HG02763 (cell line): ENCODE data around the gene UBA3.

Source experiments
- ATAC-seq: cut with Tn5 transposase; IDR thresholded peaks from one replicate; pipeline ENCODE4 v1.9.1; 2021; ENCODE audit warnings: mild to moderate bottlenecking, moderate library complexity; ENCODE audit not compliant: unreplicated experiment

The UBA3 gene

DNA sequence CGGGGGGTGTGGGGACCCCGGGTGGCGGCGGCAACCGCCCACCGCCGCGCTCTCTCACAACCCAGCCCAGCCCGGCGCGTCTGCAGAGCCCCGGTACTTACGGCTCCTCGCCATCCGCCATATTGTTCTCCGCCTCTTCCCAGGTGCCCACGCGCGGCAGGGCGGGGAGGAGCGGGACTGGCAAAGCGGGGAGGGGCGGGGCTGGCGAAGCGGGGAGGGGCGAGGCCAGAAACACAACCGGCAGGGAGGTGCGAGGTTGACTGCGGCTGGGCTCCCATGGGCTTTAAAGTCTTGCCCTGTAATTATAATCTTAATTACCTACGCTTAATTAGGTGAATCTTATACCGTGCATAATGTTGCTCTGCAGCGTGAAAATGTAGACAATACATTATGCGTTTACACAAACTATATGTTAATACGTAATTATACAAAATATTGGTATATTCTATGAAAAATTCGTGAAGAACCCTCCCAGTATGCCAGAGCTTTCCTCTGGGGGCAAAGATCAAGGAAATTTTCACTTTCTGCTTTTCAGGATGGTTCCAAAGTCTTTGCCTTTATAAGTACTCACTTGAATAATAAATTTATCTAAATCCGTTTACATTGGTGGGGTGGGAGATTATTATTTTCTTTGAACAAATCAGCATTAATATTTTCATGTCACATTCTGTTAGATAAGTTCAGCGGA is at the start of gene UBA3:
Gene UBA3, minus strand, starts transcription at position 133 of the 688 bp plus-strand sequence. Its CDS starts 12 bp downstream, at position 121.
- peak; percentile 42 for ATAC-seq

GRCh38 chr3:69129531-69129930 is 49.4 kb upstream of the UBA3 start:
- no peak for ATAC-seq

- no peak for ATAC-seq
Observed at GRCh38 chr3:69128509-69128908, 48.3 kb upstream of the UBA3 start.

DNA sequence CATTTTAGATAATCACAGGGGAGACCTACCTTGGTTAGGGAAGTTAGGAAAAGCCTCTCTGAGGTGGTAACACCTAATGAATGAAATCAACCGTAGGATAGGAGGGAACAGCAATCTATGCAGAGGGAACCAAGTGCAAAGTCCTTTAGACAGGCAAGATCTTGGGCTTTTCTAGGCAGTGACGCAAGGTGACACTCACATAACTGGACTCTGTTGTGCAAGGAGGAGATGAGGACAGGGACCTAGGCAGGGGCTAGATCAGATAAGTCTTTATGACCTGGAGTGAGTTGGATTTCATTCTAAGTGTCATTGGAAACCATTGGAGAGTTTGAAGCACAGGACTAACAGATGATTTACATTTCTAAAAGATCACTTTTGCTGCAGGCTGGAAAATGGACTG is 46.8 kb upstream of the UBA3 start:
- ATAC-seq, result no peak

- no peak for ATAC-seq
Observed at GRCh38 chr3:69126216-69126615, 46.1 kb upstream of the UBA3 start.

GRCh38 chr3:69122403-69122802 is 42.2 kb upstream of the UBA3 start, which contains the start of gene LMOD3:
Gene LMOD3, minus strand, starts transcription at chr3:69122595. Its CDS starts 209 bp downstream, at chr3:69122386.
- ATAC-seq, result no peak

- ATAC-seq, result no peak
Observed at GRCh38 chr3:69121950-69122349, 41.8 kb upstream of the UBA3 start.

DNA sequence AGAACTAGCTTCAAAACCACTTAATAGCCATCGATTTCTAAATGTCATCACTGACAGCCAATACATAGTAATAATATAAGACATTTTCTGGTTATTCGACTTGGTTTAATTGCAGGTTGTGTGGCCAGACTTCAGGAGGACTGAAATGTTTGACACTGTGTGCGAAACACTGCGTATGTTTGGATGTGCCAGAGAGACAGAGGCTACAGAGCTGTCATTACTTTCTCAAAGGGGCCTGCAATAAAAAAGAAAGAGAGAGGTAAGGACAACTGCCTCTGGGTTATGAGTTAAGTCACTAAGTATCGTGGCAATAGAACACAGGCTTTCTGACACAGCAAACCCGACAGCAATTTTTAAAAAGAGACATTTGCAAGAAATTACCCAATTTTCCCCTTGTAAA is 41.3 kb upstream of the UBA3 start:
- no peak for ATAC-seq

DNA sequence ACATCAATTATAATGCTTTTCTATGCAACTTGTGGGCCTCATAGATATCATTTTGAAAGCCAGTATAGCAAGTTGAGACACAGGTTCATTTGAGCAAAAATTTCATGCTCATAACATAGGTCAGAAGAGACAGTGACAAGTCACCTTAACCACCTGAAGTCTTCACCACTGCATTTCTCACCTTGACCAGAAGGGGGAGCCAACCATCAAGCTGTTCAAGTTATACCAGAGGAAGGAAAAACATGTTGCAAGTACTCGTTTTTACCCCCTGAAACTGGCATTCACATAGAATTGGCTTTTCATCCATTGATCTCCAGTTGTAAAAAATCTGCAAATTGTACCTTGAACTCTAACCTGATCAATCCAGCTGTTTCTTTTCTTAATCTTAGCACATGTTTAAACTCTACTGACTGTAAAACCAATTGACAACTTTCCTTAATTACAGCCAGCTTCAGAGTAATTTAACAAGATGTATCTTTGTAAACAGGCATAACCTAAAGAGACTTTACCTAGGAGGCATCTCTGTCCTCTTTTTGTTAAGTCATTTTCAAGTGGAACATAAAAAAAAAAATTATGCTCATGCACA is 40.8 kb upstream of the UBA3 start:
- ATAC-seq, result peak; percentile 58

DNA sequence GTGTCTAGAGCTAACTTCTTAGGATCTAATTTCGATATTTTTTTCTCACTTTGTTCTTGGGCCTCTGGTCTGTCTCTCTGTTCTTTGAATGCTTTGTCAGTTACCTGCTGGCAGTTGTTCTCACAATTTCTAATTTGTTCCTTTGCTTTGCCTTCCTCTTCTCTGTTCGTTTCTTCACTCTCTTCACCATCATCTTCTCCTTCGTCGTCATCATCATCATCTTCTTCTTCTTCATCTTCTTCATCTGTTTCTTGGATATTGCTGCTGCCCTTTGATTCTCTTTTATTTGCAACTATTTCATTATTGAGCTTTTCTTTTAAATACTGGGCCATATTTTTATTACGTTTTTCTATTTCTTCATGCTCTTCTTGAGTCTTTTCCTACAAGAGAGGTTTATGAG is 39.5 kb upstream of the UBA3 start:
- no peak for ATAC-seq

DNA sequence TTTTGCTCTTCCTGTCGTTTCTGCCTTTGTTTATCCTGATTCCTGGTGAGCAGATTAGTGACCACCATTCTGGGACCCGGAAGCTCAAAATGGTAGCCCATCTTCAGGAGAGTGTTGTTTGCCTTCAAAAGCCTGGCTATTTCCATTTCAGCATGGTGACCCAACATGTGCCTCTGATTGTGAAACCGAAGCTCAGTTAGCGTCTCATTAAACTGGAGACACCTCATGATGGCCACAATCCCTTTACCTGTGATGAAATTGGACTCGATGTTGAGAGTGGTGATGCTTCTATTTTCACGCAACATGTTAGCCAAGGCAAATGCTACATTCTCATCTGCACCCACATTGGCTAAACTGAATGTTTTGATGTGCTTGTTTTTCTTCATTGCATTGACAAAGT is 39.0 kb upstream of the UBA3 start:
- ATAC-seq, result no peak

GRCh38 chr3:69118555-69118954 is 38.4 kb upstream of the UBA3 start:
- ATAC-seq, result no peak

DNA sequence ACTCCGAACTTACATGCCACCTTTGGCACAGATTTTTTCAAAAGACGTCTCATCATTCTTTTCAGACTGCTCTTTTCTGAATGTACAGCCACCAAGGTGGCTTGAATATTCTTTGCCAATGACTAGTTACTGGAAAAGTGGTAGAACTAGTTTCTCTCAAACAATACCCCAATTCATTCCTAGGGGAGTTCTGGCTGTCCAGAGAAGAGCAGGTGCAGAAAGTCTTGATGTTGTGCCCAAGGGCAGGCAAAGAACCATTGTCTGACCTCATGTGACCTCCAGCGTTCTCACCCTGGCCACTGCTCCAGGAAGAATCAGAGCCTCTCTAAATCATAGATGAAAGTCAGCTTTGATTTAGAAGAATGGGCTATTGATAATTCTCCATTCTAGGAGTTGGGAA is 36.7 kb upstream of the UBA3 start:
- ATAC-seq, result no peak

DNA sequence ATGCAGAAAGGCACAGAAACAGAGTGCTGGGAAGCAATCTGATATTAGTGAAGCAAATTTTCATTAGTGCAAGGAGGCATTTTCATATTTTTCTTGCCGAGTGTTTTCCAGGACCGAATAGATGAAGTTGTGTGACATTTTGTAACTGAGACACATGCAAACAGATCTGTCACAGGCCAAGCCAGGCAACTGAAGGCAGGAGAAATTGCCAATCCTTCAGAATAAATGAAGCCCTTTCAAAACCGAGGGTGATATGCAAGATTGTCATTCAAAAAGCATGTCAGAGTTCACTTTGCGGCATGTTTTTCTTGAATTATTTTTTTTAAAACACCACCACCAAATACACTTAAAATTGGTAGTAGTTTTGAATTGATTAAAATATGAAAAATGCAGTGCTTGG is 36.0 kb upstream of the UBA3 start:
- ATAC-seq, result no peak

DNA sequence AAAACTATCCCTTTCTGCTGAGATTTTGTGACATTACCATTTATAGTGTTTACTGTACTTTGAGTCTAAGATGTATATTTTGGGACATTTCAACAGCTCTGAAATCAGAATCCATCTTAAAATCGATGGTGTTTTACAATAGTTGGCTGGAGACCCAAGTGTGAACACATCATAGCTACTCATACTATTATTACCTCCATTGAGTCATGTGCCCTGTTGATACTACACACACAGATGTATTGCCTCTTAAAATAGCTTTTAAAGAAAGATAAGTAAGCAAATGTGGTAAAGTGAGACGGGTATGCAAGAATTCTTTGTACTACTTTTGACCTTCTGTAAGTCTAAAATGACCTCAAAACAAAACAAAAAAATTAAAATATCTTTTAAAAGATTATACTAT is 35.6 kb upstream of the UBA3 start:
- ATAC-seq, result no peak

GRCh38 chr3:69113536-69113935 is 33.4 kb upstream of the UBA3 start:
- no peak for ATAC-seq

DNA sequence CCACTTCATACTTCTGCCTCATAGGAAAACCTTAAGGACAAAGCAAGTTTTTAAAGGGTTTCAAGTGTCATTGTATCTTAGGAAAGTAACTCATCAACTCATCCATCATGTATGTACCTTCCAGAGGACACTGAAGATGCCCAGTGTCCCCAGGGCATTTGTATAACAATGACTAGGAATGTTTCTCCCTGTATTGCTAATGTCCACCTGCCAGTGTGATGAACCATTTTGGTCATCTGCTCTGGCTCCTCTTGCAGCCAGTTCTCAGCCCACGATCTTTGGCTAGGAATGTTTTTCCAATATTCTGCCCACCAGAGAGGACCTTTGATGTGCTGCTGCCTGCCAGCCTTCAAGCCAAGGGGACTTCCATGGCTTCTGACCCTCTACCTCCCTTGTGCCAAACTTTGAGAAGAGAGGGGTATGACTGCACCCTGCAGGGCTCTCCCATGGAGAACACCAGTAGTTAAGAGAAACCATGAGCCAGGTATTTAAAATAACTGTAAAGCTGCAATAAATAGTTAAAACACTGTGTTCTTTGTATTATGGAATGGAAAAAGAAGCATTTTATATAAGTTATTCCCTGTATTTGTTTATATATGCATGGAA is 30.9 kb upstream of the UBA3 start:
- ATAC-seq, result no peak

DNA sequence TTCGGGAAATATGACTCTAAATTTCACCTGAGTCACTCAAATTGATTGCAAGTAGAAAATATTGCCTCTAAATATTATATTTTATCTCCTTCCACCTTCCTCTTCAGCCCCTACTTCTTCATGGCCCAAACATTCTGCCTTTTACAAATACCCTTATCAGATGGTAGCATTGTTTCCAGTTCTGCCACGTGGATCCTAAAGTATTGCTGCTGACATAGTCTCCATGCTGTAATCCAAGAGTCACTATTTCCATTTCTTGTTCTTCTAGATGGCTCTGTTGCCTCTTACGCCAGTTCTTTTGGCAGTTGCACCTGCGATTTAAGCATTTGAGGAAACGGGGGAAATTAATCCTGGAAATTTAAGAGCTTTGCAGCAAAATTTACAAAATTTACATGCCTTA is 28.6 kb upstream of the UBA3 start:
- ATAC-seq, result no peak

GRCh38 chr3:69107841-69108240 is 27.7 kb upstream of the UBA3 start:
- no peak for ATAC-seq

DNA sequence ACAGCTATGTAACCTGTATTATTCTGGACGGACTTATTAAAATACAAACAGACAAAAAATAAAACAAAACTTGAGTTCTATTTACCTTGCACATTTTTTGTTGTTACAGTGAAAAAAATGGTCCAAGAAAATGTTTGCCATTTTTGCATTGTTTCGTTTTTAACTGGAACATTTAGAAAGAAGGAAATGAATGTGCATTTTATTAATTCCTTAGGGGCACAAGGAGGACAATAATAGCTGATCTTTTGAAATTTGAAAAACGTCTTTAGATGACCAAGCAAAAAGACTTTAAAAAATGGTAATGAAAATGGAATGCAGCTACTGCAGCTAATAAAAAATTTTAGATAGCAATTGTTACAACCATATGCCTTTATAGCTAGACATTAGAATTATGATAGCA is 25.2 kb upstream of the UBA3 start:
- ATAC-seq, result no peak

DNA sequence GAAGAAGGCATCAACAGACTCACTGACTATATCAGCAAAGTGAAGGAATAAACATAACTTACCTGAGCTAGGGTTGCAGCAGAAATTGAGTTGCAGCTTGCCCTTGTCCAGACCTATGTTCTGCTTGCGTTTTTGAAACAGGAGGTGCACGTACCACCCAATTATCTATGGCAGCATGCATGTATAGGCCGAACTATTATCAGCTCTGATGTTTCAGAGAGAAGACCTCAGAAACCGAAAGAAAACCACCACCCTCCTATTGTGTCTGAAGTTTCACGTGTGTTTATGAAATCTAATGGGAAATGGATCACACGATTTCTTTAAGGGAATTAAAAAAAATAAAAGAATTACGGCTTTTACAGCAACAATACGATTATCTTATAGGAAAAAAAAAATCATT is 24.4 kb upstream of the UBA3 start:
- ATAC-seq, result no peak

DNA sequence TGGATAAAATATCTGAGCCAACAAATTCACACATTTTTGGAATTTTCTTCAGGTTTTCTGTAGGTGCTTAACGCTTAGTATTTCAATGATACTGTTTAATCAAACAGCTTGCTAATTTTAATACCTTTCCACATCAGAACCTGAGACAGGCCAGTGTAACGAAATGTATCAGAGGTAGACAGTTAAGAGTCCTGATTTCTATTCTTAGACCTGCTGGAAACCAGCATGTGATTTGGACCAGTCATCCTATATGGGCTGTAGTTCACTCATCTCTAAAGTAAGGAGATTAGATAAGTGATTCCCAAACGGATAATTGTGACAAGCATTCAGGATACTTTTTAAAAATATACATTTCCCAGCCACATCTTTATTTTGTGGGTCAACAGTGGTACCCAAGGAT is 23.0 kb upstream of the UBA3 start:
- no peak for ATAC-seq
